BLaER1 (cell line): ENCODE results near the gene RNF180.

Source experiments
- H3K27ac ChIP-seq: shearing (Covaris generic); formaldehyde crosslinking; 2 replicates; pipeline ENCODE4 v1.8.1; 2022
- H3K27me3 ChIP-seq: shearing (Covaris generic); formaldehyde crosslinking; 2 replicates; pipeline ENCODE4 v1.8.1; 2022
- H3K36me3 ChIP-seq: shearing (Covaris generic); formaldehyde crosslinking; 2 replicates; pipeline ENCODE4 v1.8.1; 2022
- H3K4me1 ChIP-seq: shearing (Covaris generic); formaldehyde crosslinking; 2 replicates; pipeline ENCODE4 v1.8.1; 2022
- H3K4me2 ChIP-seq: shearing (Covaris generic); formaldehyde crosslinking; 2 replicates; pipeline ENCODE4 v1.8.1; 2022
- H3K4me3 ChIP-seq: shearing (Covaris generic); formaldehyde crosslinking; 2 replicates; pipeline ENCODE4 v1.8.1; 2022
- H3K9ac ChIP-seq: shearing (Covaris generic); formaldehyde crosslinking; 2 replicates; pipeline ENCODE4 v1.8.1; 2022
- H3K9me3 ChIP-seq: shearing (Covaris generic); formaldehyde crosslinking; 2 replicates; pipeline ENCODE4 v1.8.1; 2022
- H4K20me1 ChIP-seq: shearing (Covaris generic); formaldehyde crosslinking; 2 replicates; pipeline ENCODE4 v1.8.1; 2022
- Cebpa-rat ChIP-seq: shearing (Covaris generic); IDR thresholded peaks from 2 replicates; pipeline ENCODE4 v1.8.1; 2022

Gene RNF180

GRCh38 chr5:64166201-64166959 lies 737 bp downstream of the RNF180 start:
- H4K20me1 ChIP-seq = no peaks in the 10 kb centered on the region
- no peak overlapping the region for H3K27ac ChIP-seq
- no peak overlapping the region for H3K4me3 ChIP-seq
- no peaks in the 10 kb centered on the region for H3K27me3 ChIP-seq
- TF ChIP-seq Cebpa-rat = no peak
- no peak overlapping the region for H3K4me2 ChIP-seq
- no peaks in the 10 kb centered on the region for H3K36me3 ChIP-seq
- H3K4me1 ChIP-seq = no peaks in the 10 kb centered on the region
- no peak overlapping the region for H3K9ac ChIP-seq
- H3K9me3 ChIP-seq = peaks cover 14% of the 10 kb centered on the region

- Histone ChIP-seq H3K36me3 (no peaks in the 10 kb centered on the region), H3K9ac (no peak overlapping the region), H3K4me1 (no peaks in the 10 kb centered on the region), H3K9me3 (0 out of 2 replicates have a peak, but pooled peaks cover 4% of the 10 kb centered on the region), H4K20me1 (no peaks in the 10 kb centered on the region), H3K4me3 (no peak overlapping the region), H3K27me3 (no peaks in the 10 kb centered on the region), H3K27ac (no peak overlapping the region), H3K4me2 (no peak overlapping the region)
- no peak for TF ChIP-seq Cebpa-rat
Measured at GRCh38 chr5:64176301-64176700, 10.7 kb downstream of the RNF180 start.

- Histone ChIP-seq H3K36me3 (no peaks in the 10 kb centered on the region), H3K9me3 (no peaks in the 10 kb centered on the region), H3K4me3 (no peak overlapping the region), H3K4me1 (no peaks in the 10 kb centered on the region), H3K27ac (no peak overlapping the region), H3K27me3 (no peaks in the 10 kb centered on the region), H3K4me2 (no peak overlapping the region), H4K20me1 (no peaks in the 10 kb centered on the region), H3K9ac (no peak overlapping the region)
- no peak for TF ChIP-seq Cebpa-rat
Measured at GRCh38 chr5:64180661-64181343, 15.2 kb downstream of the RNF180 start.

- no peaks in the 10 kb centered on the region for H4K20me1 ChIP-seq
- H3K4me1 ChIP-seq = no peaks in the 10 kb centered on the region
- H3K36me3 ChIP-seq = no peaks in the 10 kb centered on the region
- no peak overlapping the region for H3K9ac ChIP-seq
- no peaks in the 10 kb centered on the region for H3K27me3 ChIP-seq
- H3K9me3 ChIP-seq = no peaks in the 10 kb centered on the region
- no peak overlapping the region for H3K4me2 ChIP-seq
- no peak overlapping the region for H3K27ac ChIP-seq
- no peak for TF ChIP-seq Cebpa-rat
- H3K4me3 ChIP-seq = no peak overlapping the region
Measured at GRCh38 chr5:64181440-64181839, 15.8 kb downstream of the RNF180 start.

- no peak overlapping the region for H3K27ac ChIP-seq
- no peak overlapping the region for H3K4me3 ChIP-seq
- H3K4me1 ChIP-seq = no peaks in the 10 kb centered on the region
- TF ChIP-seq Cebpa-rat = no peak
- H3K4me2 ChIP-seq = no peak overlapping the region
- no peaks in the 10 kb centered on the region for H4K20me1 ChIP-seq
- no peak overlapping the region for H3K9ac ChIP-seq
- no peaks in the 10 kb centered on the region for H3K36me3 ChIP-seq
- H3K27me3 ChIP-seq = no peaks in the 10 kb centered on the region
- H3K9me3 ChIP-seq = no peaks in the 10 kb centered on the region
Measured at GRCh38 chr5:64183956-64184355, 18.3 kb downstream of the RNF180 start.

- no peaks in the 10 kb centered on the region for H4K20me1 ChIP-seq
- no peak for TF ChIP-seq Cebpa-rat
- H3K4me1 ChIP-seq = no peaks in the 10 kb centered on the region
- H3K4me2 ChIP-seq = no peak overlapping the region
- no peak overlapping the region for H3K27ac ChIP-seq
- no peaks in the 10 kb centered on the region for H3K9me3 ChIP-seq
- H3K9ac ChIP-seq = no peak overlapping the region
- H3K4me3 ChIP-seq = no peak overlapping the region
- H3K36me3 ChIP-seq = no peaks in the 10 kb centered on the region
- H3K27me3 ChIP-seq = no peaks in the 10 kb centered on the region
Measured at GRCh38 chr5:64184832-64185231, 19.2 kb downstream of the RNF180 start.

GRCh38 chr5:64188776-64189175 lies 23.1 kb downstream of the RNF180 start:
- no peaks in the 10 kb centered on the region for H3K36me3 ChIP-seq
- no peak overlapping the region for H3K9ac ChIP-seq
- H3K9me3 ChIP-seq = no peaks in the 10 kb centered on the region
- no peaks in the 10 kb centered on the region for H3K4me1 ChIP-seq
- no peak for TF ChIP-seq Cebpa-rat
- H3K4me2 ChIP-seq = no peak overlapping the region
- no peaks in the 10 kb centered on the region for H3K27me3 ChIP-seq
- no peak overlapping the region for H3K4me3 ChIP-seq
- H3K27ac ChIP-seq = no peak overlapping the region
- H4K20me1 ChIP-seq = no peaks in the 10 kb centered on the region

GRCh38 chr5:64190562-64191306 lies 25.1 kb downstream of the RNF180 start:
- Histone ChIP-seq H3K36me3 (no peaks in the 10 kb centered on the region), H3K4me3 (no peak overlapping the region), H3K27me3 (no peaks in the 10 kb centered on the region), H3K4me2 (no peak overlapping the region), H3K27ac (no peak overlapping the region), H3K9ac (no peak overlapping the region), H3K4me1 (no peaks in the 10 kb centered on the region), H4K20me1 (no peaks in the 10 kb centered on the region), H3K9me3 (no peaks in the 10 kb centered on the region)
- TF ChIP-seq Cebpa-rat = no peak

GRCh38 chr5:64195981-64196380 lies 30.3 kb downstream of the RNF180 start:
- Histone ChIP-seq H3K9me3 (no peaks in the 10 kb centered on the region), H3K27ac (no peak overlapping the region), H3K9ac (no peak overlapping the region), H3K4me3 (no peak overlapping the region), H3K4me2 (no peak overlapping the region), H3K4me1 (no peaks in the 10 kb centered on the region), H3K27me3 (no peaks in the 10 kb centered on the region), H3K36me3 (no peaks in the 10 kb centered on the region), H4K20me1 (no peaks in the 10 kb centered on the region)
- TF ChIP-seq Cebpa-rat = no peak

- no peak for TF ChIP-seq Cebpa-rat
- Histone ChIP-seq H3K27me3 (no peaks in the 10 kb centered on the region), H3K27ac (no peak overlapping the region), H3K4me1 (no peaks in the 10 kb centered on the region), H3K4me3 (no peak overlapping the region), H3K9ac (no peak overlapping the region), H3K9me3 (no peaks in the 10 kb centered on the region), H4K20me1 (no peaks in the 10 kb centered on the region), H3K4me2 (no peak overlapping the region), H3K36me3 (no peaks in the 10 kb centered on the region)
Measured at GRCh38 chr5:64199425-64199824, 33.8 kb downstream of the RNF180 start.
